ENCODE measurements around the gene ST14.

GRCh38 chr11:130213979-130214281, 54.3 kb downstream of the ST14 start:
- TF ChIP-seq ZNF514 (tag by site-specific recombination; IDR thresholded peaks at IDR 0.05), result no peak
- TF ChIP-seq KLF16 (tag by site-specific recombination; IDR thresholded peaks at IDR 0.05), result no peak
- no peak for TF ChIP-seq ZSCAN16 (tag by site-specific recombination; IDR thresholded peaks at IDR 0.05)
- TF ChIP-seq HOXA7 (CRISPR knock-in tag; IDR thresholded peaks at IDR 0.05; ENCODE audit: borderline replicate concordance), result no peak
